HG02588 (cell line): Measurements from ENCODE around the gene CABP4.
"Not testable (repeated sequence)": the region's sequence is repeated elsewhere in the genome, so short reads cannot be mapped to it uniquely, and the experiment has no call there.

Experiments
- ATAC-seq: cut with Tn5 transposase; IDR thresholded peaks from one replicate; pipeline ENCODE4 v1.9.1; 2021; ENCODE audit warnings: mild to moderate bottlenecking, moderate library complexity; ENCODE audit not compliant: unreplicated experiment

The CABP4 gene

GRCh38 chr11:67452141-67452952 lies 2.8 kb upstream of the CABP4 start, which contains the start of gene GPR152:
GPR152 (minus strand) TSS chr11:67452729; CDS start chr11:67452724, 5 bp downstream.
- ATAC-seq = no peak

- no peak for ATAC-seq
These were observed 1.1 kb upstream of the CABP4 start for GRCh38 chr11:67453816-67454732.

- ATAC-seq = no peak
These were observed 1.0 kb downstream of the CABP4 start for GRCh38 chr11:67456068-67456705.

DNA sequence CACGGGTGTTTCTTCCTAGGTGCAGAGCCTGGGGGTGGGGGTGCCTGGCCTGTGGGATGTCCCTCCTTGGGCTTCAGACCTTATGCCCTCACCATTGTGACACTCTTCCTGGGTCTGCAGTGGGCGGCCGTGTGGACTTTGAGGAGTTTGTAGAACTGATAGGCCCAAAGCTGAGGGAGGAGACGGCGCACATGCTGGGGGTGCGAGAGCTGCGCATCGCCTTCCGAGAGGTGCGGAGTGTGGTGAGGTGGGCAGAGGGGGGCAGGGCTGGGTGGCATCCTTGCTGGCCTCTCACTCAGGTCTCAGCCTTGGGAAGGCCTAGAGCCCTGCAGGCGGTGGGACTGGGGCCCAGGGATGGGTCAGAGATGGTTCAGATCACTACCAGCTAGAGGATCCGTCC lies 2.3 kb downstream of the CABP4 start:
- ATAC-seq = no peak

GRCh38 chr11:67458266-67458665 lies 3.1 kb downstream of the CABP4 start:
- ATAC-seq = no peak

DNA sequence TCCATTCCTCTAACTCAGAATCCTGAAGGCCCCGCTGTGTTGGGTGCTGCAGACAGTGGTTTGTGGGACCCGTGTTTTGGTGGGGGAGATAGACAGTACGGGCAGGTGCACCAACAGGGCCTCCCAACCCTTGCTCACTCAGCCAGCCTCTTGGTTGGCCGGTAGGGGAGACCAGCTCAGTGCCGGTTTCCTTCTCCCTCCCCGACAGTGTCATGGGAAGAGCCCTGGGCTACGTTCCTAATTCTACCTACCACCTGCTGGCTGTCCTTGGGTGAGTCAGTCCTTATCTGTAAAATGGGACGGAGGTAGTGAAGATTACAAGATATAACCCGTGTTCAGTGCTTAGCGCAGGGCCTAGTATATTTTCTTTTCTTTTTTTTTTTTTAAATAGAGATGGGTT lies 8.0 kb downstream of the CABP4 start:
- ATAC-seq = no peak

- ATAC-seq = no peak
These were observed 8.7 kb downstream of the CABP4 start for GRCh38 chr11:67463680-67464410.

DNA sequence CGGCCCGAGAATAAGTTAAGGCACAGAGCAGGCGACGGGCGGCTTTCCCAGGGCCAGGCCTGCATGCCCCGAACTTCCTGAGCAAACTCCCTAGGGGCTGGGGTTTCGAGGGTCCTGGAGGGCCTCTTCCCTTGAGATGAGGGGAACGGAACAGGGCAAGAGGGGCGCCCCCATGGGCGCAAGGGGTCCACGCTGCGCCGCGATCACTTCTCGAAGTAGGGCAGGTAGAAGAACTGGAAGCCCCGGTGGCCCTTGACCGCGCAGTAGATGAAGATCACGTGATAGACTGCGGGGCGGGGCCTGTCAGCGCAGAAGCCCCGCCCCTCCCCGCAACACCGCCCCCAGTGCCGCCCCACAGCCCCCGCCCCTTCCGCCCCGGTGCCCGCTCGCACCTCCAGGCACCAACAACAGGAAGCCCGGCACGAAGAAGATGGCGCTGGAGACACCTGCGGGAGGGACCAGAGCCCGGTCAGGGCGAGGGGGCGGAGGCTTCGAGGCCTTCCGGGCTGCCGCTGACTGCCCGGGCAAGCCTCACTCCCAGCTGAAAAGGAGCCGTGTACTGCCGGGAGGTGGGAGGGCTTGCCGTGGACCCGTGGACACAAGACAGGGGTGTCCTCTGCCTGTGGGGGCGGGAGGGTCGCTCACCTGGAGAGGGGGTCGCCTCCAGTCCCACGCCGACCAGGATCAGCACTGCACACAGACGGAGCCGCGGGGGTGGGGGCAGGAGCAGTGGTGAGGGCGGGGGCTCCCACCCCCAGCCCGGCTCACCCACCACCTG lies 9.4 kb downstream of the CABP4 start:
- peak; percentile 45 for ATAC-seq

- no peak for ATAC-seq
These were observed 10.0 kb downstream of the CABP4 start for GRCh38 chr11:67465189-67465510.

DNA sequence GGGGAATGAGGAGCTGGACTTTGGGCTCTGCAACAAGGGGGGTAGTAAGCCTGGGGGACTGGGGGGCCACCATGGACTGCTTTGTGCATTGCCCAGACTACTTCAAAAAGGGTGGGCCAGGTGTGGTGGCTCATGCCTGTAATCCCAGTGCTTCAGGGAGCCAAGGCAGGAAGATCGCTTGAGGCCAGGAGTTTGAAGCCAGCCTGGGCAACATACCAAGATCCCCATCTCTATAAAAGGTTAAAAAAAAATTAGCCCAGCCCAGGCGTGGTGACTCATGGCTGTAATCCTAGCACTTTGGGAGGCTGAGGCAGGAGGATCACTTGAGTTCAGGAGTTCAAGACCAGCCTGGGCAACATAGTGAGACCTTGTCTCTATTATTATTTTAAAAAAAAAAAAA lies 10.4 kb downstream of the CABP4 start:
- ATAC-seq = not testable (repeated sequence)

- no peak for ATAC-seq
These were observed 11.2 kb downstream of the CABP4 start for GRCh38 chr11:67466367-67466766.

- ATAC-seq = no peak
These were observed 12.0 kb downstream of the CABP4 start for GRCh38 chr11:67466962-67467771.

DNA sequence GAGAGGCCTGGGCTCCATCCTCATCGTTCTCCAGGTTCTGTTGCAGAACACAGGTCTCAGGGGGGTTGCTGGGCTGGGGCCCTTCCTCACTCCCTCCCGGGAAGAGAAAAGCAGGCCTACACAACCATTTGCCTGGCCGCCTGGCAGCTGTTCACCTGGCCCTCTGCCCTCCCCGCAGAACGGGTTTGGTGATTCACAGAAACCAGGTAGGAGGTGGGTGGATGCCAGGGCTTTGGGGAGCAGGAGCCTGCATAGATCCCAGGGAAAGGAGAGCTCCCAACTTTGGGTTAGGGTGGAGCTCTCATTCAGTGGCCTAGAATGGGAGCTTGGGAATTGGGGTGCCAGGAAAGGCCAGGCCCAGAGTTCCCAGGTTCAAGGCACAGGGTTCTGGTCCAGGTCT lies 12.9 kb downstream of the CABP4 start:
- no peak for ATAC-seq

GRCh38 chr11:67468456-67468758 lies 13.3 kb downstream of the CABP4 start:
- no peak for ATAC-seq

- peak; percentile 68 for ATAC-seq
These were observed 13.8 kb downstream of the CABP4 start, which contains the start of gene TMEM134 for GRCh38 chr11:67468759-67469507. TMEM134 (minus strand) TSS chr11:67469251; CDS start chr11:67469192, 59 bp downstream.

DNA sequence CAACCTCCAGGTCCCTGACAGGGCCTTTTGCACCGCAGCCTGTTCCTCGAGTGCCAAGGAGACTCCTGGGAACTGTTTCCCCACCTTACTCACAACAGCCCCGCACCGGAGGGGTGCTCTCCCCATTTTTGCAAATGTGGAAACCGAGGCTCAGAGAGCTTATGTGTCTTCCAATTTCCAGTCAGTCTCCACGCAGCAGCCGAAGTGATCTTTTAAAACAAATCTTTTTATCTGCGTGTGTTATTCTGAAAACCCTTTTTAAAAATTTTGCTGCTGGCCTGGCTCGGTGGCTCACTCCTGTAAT lies 14.3 kb downstream of the CABP4 start:
- no peak for ATAC-seq

DNA sequence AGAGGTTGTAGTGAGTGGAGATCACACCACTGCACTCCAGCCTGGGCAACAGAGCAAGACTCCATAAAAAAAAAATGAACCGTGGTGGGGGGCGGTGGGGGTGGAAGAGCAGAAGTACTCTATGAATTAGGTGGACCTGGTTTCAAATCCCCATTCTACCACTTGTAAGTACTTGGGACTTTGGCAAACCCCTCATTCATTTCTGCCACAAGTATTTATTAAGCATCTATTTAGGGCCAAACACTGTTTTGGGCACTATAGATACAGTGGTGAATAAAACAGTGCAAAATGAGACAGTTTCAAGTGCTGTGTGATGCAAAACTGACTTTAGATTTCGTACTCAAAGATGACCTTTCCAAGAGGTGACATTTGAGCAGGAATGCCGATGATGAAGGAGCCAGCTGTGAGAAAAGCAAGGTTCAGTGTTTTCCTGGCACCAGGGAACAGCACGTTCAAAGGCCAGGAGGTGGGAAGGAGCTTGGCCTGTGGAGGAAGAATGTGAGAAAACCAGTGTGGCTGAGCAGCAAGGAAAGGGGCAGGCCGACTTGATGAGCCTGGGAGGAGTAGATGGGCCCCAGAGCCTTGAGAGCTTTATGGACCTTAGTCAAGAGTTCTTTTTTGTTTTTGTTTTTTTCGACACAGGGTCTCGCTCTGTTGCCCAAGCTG lies 15.3 kb downstream of the CABP4 start:
- ATAC-seq = no peak

- no peak for ATAC-seq
These were observed 17.7 kb downstream of the CABP4 start for GRCh38 chr11:67472882-67473281.
